Colonic mucosa (tissue), 4 donors: ENCODE results near the gene CRYGB. TPM values are rescaled to one million over a fixed set of nuclear protein-coding genes. Genes with fewer than 3 reads are reported as not detected.

ENCODE experiments used
- DNase-seq: peaks from one replicate; pipeline ENCODE4 v3.0.0-alpha.2; 2020
- H3K27ac ChIP-seq: fragments of 200-600 bp; one replicate; pipeline ENCODE4 v1.8.0; 2021
- H3K27me3 ChIP-seq: fragments of 200-600 bp; one replicate; pipeline ENCODE4 v1.8.0; 2021
- H3K36me3 ChIP-seq: fragments of 200-600 bp; one replicate; pipeline ENCODE4 v1.8.0; 2021
- H3K4me1 ChIP-seq: fragments of 200-600 bp; one replicate; pipeline ENCODE4 v1.8.0; 2021; ENCODE audit warnings: mild to moderate bottlenecking
- H3K4me3 ChIP-seq: fragments of 200-600 bp; one replicate; pipeline ENCODE4 v1.8.0; 2021
- H3K9ac ChIP-seq, 2 donors: one replicate each; pipeline ENCODE4 v1.7.0; 2013; ENCODE audit warnings: control low read depth in 2 of 2, low read depth in 2 of 2, low read length in 2 of 2
- H3K9me3 ChIP-seq: fragments of 200-600 bp; one replicate; pipeline ENCODE4 v1.8.0; 2021
- intact Hi-C: fragments of 100-400 bp; cut with DNase I; formaldehyde crosslinking; loops from one replicate; pipeline ENCODE4 v1.14.1; 2022
- total RNA-seq, 2 donors: library from RNA; stranded (reverse); fragmentation: NEBNext Ultra II Directional in 1 of 2; extraction: Animal tissue kit (Norgen Biotek cat#: 25700) in 1 of 2; gene quantifications; one replicate each; pipeline ENCODE4 v1.2.1, GENCODE V29; 2021
- TF ChIP-seq, protein P1 (sequence below): fragments of 200-600 bp; IDR thresholded peaks from one replicate; pipeline ENCODE4 v1.8.0; 2022; ENCODE audit warnings: antibody characterized with exemption, mild to moderate bottlenecking
- donor health status: healthy.
- donor health status: DM: no; HTN: no; CAD: no.
- donor health status: DM: no; HTN: no; CAD: no.

Gene CRYGB
- total RNA-seq, 2 donors from 2014 or later: not detected

DNA sequence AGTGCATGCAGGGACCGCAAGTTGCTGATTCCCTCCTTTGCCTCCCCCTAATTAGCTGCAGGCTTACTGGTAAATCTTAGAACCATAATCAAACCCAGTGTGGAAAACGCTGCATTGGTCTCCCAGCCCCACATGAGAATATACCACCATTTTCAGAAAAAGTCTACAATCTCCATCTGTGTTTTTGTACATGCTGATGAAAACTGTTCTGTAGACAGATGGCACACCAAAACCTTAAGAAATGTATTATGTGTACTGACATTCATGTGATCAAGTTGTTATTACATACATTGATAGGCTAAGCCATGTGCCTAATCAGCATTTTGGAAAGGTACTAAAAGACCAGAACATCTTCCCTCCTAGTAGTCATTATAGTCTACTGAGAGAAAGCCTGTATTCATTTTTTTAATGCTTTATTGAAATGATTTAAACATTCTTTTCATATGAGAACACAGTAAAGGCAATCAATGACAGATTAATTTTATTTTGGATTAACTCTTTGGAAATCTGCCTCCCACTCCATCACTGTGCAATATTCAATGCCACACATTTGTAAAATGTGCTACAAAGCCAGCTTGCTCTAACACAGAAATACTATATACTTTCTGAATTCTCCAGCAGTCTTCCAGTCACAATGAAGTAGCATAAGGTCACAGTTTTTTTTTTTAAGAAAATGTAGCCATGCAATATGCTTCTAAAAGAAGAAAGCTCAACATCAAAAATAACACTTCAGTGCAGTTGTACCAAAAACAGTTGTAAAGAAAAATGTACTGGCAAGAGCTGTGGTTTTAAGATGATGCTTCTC lies 19.2 kb upstream of the CRYGB start:
- Histone ChIP-seq H3K4me3 (no peak overlapping the region), H3K9ac (no peak overlapping the region), H3K27ac (no peak overlapping the region), H3K36me3 (no peaks in the 10 kb centered on the region), H3K27me3 (no peaks in the 10 kb centered on the region), H3K4me1 (no peaks in the 10 kb centered on the region), H3K9me3 (no peaks in the 10 kb centered on the region)
- intact Hi-C loops: no loop called here
- no peak for DNase-seq
- TF ChIP-seq, protein P1, sequence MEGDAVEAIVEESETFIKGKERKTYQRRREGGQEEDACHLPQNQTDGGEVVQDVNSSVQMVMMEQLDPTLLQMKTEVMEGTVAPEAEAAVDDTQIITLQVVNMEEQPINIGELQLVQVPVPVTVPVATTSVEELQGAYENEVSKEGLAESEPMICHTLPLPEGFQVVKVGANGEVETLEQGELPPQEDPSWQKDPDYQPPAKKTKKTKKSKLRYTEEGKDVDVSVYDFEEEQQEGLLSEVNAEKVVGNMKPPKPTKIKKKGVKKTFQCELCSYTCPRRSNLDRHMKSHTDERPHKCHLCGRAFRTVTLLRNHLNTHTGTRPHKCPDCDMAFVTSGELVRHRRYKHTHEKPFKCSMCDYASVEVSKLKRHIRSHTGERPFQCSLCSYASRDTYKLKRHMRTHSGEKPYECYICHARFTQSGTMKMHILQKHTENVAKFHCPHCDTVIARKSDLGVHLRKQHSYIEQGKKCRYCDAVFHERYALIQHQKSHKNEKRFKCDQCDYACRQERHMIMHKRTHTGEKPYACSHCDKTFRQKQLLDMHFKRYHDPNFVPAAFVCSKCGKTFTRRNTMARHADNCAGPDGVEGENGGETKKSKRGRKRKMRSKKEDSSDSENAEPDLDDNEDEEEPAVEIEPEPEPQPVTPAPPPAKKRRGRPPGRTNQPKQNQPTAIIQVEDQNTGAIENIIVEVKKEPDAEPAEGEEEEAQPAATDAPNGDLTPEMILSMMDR: no peak

- TF ChIP-seq, protein P1: no peak
- no peak within 1 kb of the TSS for H3K9ac ChIP-seq
- no peaks in the 10 kb centered on the region for H3K27me3 ChIP-seq
- H3K4me3 ChIP-seq: no peak within 1 kb of the TSS
- H3K27ac ChIP-seq: no peak within 1 kb of the TSS
- no peaks in the 10 kb centered on the region for H3K4me1 ChIP-seq
- DNase-seq: no peak
- H3K9me3 ChIP-seq: no peaks in the 10 kb centered on the region
- H3K36me3 ChIP-seq: no peaks in the 10 kb centered on the region
- intact Hi-C loops: no loop called here
These were observed 17.5 kb upstream of the CRYGB start, which contains the start of gene CRYGA for GRCh38 chr2:208163489-208163888. Gene CRYGA (minus strand): TSS chr2:208163589. CDS start chr2:208163556, 33 bp downstream.

DNA sequence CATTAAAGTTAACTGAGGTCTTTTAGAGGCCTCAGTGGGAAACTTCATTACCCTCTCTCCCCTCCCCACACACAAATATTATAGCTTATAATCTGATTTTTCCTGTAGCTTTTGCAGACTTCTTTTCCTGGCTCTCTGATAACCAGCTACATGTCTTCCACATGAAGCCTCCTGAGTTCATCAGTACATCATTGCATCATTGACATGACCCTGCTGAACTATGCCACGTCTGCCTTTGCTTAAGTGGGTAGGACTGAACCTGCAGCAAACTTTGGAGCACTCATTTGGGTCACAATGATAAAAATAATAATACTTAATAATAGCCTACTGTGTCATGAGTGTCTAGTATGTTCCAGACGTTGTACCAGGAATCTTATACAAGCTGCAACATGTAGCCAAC lies 10.5 kb upstream of the CRYGB start:
- TF ChIP-seq, protein P1: no peak
- Histone ChIP-seq H3K27ac (no peak overlapping the region), H3K9ac (no peak overlapping the region), H3K9me3 (no peaks in the 10 kb centered on the region), H3K4me1 (no peaks in the 10 kb centered on the region), H3K27me3 (no peaks in the 10 kb centered on the region), H3K4me3 (no peak overlapping the region), H3K36me3 (no peaks in the 10 kb centered on the region)
- intact Hi-C loops: no loop called here
- no peak for DNase-seq

GRCh38 chr2:208153156-208153555 lies 7.2 kb upstream of the CRYGB start:
- H3K27ac ChIP-seq: no peak overlapping the region
- TF ChIP-seq, protein P1: no peak
- H3K9me3 ChIP-seq: no peaks in the 10 kb centered on the region
- H3K9ac ChIP-seq: no peak overlapping the region
- H3K36me3 ChIP-seq: no peaks in the 10 kb centered on the region
- DNase-seq: no peak
- H3K4me3 ChIP-seq: no peak overlapping the region
- H3K4me1 ChIP-seq: no peaks in the 10 kb centered on the region
- intact Hi-C loops: no loop called here
- H3K27me3 ChIP-seq: no peaks in the 10 kb centered on the region

GRCh38 chr2:208150956-208151355 lies 5.0 kb upstream of the CRYGB start:
- no peaks in the 10 kb centered on the region for H3K27me3 ChIP-seq
- no peak overlapping the region for H3K4me3 ChIP-seq
- no peak overlapping the region for H3K9ac ChIP-seq
- DNase-seq: no peak
- H3K27ac ChIP-seq: no peak overlapping the region
- H3K9me3 ChIP-seq: no peaks in the 10 kb centered on the region
- intact Hi-C loops: no loop called here
- no peaks in the 10 kb centered on the region for H3K4me1 ChIP-seq
- no peaks in the 10 kb centered on the region for H3K36me3 ChIP-seq
- TF ChIP-seq, protein P1: no peak
